ENCODE results near the gene CABP7.

- TF ChIP-seq CTCF (IDR thresholded peaks at IDR 0.05) (no peak), POLR2A (IDR thresholded peaks at IDR 0.05) (no peak), EP300 (IDR thresholded peaks at IDR 0.05) (no peak)
Observed at GRCh38 chr22:29674121-29674520, 45.7 kb upstream of the CABP7 start.

Data from tibial nerve (tissue), 4 donors.